ENCODE data around the gene SLIT3.

- TF ChIP-seq CTCF (conservative IDR thresholded peaks at IDR 0.05; ENCODE audit: low read depth, low read length): no peak
- no peak for TF ChIP-seq EZH2 (IDR thresholded peaks at IDR 0.05; ENCODE audit: low read length, unreplicated experiment)
Measured at GRCh38 chr5:168875832-168876231, 425.1 kb downstream of the SLIT3 start.

Data from PC-3 (cell line).